MM.1S (cell line): ENCODE data around the gene CALM1.
A peak's percentile ranks its signal among the peaks of the same experiment; 100 is the strongest.

ENCODE experiments used
- DNase-seq: peaks from one replicate; pipeline ENCODE4 v3.0.0-alpha.2; 2015
- H2AFZ ChIP-seq: fragments of 300-600 bp; sonication (generic); 2 replicates; pipeline ENCODE4 v1.6.0; 2016; ENCODE audit warnings: antibody characterized with exemption, low read length
- H3F3A ChIP-seq: fragments of 300-600 bp; sonication (generic); 2 replicates; pipeline ENCODE4 v1.6.1; 2016; ENCODE audit warnings: mild to moderate bottlenecking, antibody characterized with exemption, low read length, moderate library complexity, mixed read lengths; ENCODE audit not compliant: insufficient read depth
- H3K27ac ChIP-seq: fragments of 300-600 bp; sonication (generic); 2 replicates; pipeline ENCODE4 v1.5.1; 2016; ENCODE audit warnings: mild to moderate bottlenecking, low read length
- H3K27me3 ChIP-seq: fragments of 300-600 bp; sonication (generic); replicated peaks from 2 replicates; pipeline ENCODE4 v1.6.0; 2016; ENCODE audit warnings: low read length; ENCODE audit not compliant: insufficient read depth
- H3K36me3 ChIP-seq: fragments of 300-600 bp; sonication (generic); replicated peaks from 2 replicates; pipeline ENCODE4 v1.6.1; 2016; ENCODE audit warnings: mild to moderate bottlenecking, low read length, mixed read lengths; ENCODE audit not compliant: insufficient read depth
- H3K4me1 ChIP-seq: fragments of 300-600 bp; sonication (generic); 2 replicates; pipeline ENCODE4 v1.6.1; 2016; ENCODE audit warnings: low read length, mixed read lengths
- H3K4me2 ChIP-seq: fragments of 300-600 bp; sonication (generic); 2 replicates; pipeline ENCODE4 v1.6.0; 2016; ENCODE audit warnings: low read depth, low read length
- H3K4me3 ChIP-seq: fragments of 300-600 bp; sonication (generic); 2 replicates; pipeline ENCODE4 v1.5.1; 2016; ENCODE audit warnings: low read length, mixed read lengths
- H3K79me2 ChIP-seq: fragments of 300-600 bp; sonication (generic); 2 replicates; pipeline ENCODE4 v1.6.1; 2016; ENCODE audit warnings: mixed run types, low read length, mixed read lengths
- H3K9ac ChIP-seq: fragments of 300-600 bp; sonication (generic); 2 replicates; pipeline ENCODE4 v1.6.1; 2016; ENCODE audit warnings: low read length, mixed read lengths
- H3K9me2 ChIP-seq: fragments of 300-600 bp; sonication (generic); replicated peaks from 2 replicates; pipeline ENCODE4 v1.6.1; 2016; ENCODE audit warnings: mild to moderate bottlenecking, low read length, mixed read lengths; ENCODE audit not compliant: insufficient read depth
- H3K9me3 ChIP-seq: fragments of 300-600 bp; sonication (generic); replicated peaks from 2 replicates; pipeline ENCODE4 v1.6.1; 2016; ENCODE audit warnings: mild to moderate bottlenecking, low read length, mixed read lengths; ENCODE audit not compliant: insufficient read depth
- H4K20me1 ChIP-seq: fragments of 300-600 bp; sonication (generic); 2 replicates; pipeline ENCODE4 v1.6.1; 2016; ENCODE audit warnings: mild to moderate bottlenecking, low read length, moderate library complexity, mixed read lengths; ENCODE audit not compliant: insufficient read depth
- EZH2 ChIP-seq: fragments of 300-600 bp; sonication (generic); optimal IDR thresholded peaks from 2 replicates; pipeline ENCODE3; 2017; ENCODE audit warnings: low read depth, mild to moderate bottlenecking, antibody characterized with exemption, low read length, mixed read lengths
- EZH2phosphoT487 ChIP-seq: fragments of 300-600 bp; sonication (generic); IDR thresholded peaks from 2 replicates; pipeline ENCODE4 v1.6.1; 2018; ENCODE audit warnings: antibody characterized with exemption, low read length
- TF ChIP-seq, protein P1 (sequence below): fragments of 300-600 bp; sonication (generic); IDR thresholded peaks from 2 replicates; pipeline ENCODE4 v1.5.1; 2016; ENCODE audit warnings: antibody characterized with exemption, low read length, mixed read lengths

The CALM1 gene

DNA sequence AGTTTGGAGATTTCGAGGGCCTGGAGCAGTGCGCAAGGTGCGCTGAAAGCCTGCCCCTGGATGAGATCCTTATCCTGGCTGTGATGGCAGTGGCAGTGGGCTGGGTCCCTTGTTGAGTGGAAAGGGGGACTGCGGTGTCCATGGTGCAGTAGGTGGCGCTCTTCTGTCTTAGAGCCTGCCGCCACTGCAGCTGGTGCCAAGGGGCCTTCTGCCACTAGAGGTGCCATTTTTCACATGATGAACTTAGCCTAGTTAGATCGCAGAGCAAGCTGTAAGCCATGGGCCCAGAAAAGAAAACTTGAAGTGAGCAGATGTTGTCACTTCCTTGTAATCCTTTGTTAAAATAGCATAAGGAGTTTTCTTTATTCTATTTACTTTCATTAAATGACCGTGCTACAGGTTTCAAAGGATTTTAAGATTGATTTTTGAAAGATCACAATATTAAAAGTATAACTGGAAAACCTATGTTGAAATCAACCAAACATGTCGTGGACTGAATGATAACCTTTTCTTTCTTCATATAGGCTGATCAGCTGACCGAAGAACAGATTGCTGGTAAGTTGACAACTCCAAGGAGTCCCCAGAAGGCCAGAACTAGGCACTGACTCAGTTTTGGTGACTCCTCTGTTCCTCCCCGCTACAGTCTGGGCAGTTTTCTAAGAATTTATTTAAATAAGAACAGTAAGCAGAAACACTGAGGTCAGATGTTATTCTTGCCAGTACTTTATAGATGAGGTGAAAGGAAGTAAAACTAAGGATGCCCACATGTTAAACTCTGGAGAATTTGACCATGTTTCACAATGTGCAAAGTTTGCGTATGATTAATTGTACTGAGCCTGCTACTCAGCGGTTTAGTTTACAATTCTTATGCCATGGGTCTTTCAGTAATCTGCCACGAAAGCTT is 3.0 kb downstream of the CALM1 start:
- Histone ChIP-seq H3K4me3 (no peak overlapping the region), H3K79me2 (peaks cover 26% of the 10 kb centered on the region), H3K9ac (no peak overlapping the region; the same call in 1 of the 2 replicates)

GRCh38 chr14:90400904-90401561 is 4.2 kb downstream of the CALM1 start:
- H3K4me1 ChIP-seq = no peaks in the 10 kb centered on the region
- H2AFZ ChIP-seq = no peak overlapping the region
- H3K9me2 ChIP-seq = no peaks in the 10 kb centered on the region
- no peak for TF ChIP-seq EZH2phosphoT487
- TF ChIP-seq, protein P1, sequence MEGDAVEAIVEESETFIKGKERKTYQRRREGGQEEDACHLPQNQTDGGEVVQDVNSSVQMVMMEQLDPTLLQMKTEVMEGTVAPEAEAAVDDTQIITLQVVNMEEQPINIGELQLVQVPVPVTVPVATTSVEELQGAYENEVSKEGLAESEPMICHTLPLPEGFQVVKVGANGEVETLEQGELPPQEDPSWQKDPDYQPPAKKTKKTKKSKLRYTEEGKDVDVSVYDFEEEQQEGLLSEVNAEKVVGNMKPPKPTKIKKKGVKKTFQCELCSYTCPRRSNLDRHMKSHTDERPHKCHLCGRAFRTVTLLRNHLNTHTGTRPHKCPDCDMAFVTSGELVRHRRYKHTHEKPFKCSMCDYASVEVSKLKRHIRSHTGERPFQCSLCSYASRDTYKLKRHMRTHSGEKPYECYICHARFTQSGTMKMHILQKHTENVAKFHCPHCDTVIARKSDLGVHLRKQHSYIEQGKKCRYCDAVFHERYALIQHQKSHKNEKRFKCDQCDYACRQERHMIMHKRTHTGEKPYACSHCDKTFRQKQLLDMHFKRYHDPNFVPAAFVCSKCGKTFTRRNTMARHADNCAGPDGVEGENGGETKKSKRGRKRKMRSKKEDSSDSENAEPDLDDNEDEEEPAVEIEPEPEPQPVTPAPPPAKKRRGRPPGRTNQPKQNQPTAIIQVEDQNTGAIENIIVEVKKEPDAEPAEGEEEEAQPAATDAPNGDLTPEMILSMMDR = no peak
- TF ChIP-seq EZH2 = no peak
- H3K79me2 ChIP-seq = peaks cover 26% of the 10 kb centered on the region
- no peak overlapping the region for H3K9ac ChIP-seq
- DNase-seq = no peak
- no peak overlapping the region for H3K4me2 ChIP-seq
- no peaks in the 10 kb centered on the region for H3K9me3 ChIP-seq
- H3F3A ChIP-seq = 0 out of 2 replicates have a peak, but pooled peaks cover 7% of the 10 kb centered on the region
- H3K27ac ChIP-seq = no peak overlapping the region
- no peaks in the 10 kb centered on the region for H3K27me3 ChIP-seq
- no peaks in the 10 kb centered on the region; the same call in 1 of the 2 replicates for H4K20me1 ChIP-seq
- H3K4me3 ChIP-seq = no peak overlapping the region
- H3K36me3 ChIP-seq = peaks cover 3% of the 10 kb centered on the region; the same call in 1 of the 2 replicates

More for the DNA sequence above, 3.0 kb downstream of the CALM1 start:
- no peak overlapping the region for H3K27ac ChIP-seq
- H3K9me2 ChIP-seq = no peaks in the 10 kb centered on the region
- no peaks in the 10 kb centered on the region for H3K27me3 ChIP-seq
- 0 out of 2 replicates have a peak, but pooled peaks cover 7% of the 10 kb centered on the region for H3F3A ChIP-seq
- no peak overlapping the region for H2AFZ ChIP-seq
- no peaks in the 10 kb centered on the region for H3K9me3 ChIP-seq
- H3K36me3 ChIP-seq = peaks cover 3% of the 10 kb centered on the region; the same call in 1 of the 2 replicates
- H4K20me1 ChIP-seq = no peaks in the 10 kb centered on the region; the same call in 1 of the 2 replicates
- DNase-seq = peak; percentile 79
- TF ChIP-seq, protein P1 = peak; percentile 94
- TF ChIP-seq EZH2 = no peak
- H3K4me1 ChIP-seq = no peaks in the 10 kb centered on the region
- peak overlapping the region; percentile 77 for H3K4me2 ChIP-seq

- Histone ChIP-seq H3K36me3 (peaks cover 3% of the 10 kb centered on the region; the same call in 1 of the 2 replicates), H3K4me1 (no peaks in the 10 kb centered on the region), H3K27ac (no peak overlapping the region), H3K79me2 (peaks cover 26% of the 10 kb centered on the region), H3K9me2 (no peaks in the 10 kb centered on the region), H3K27me3 (no peaks in the 10 kb centered on the region), H4K20me1 (no peaks in the 10 kb centered on the region; the same call in 1 of the 2 replicates), H3K4me3 (no peak overlapping the region), H3K9ac (no peak overlapping the region), H3K9me3 (no peaks in the 10 kb centered on the region), H3K4me2 (no peak overlapping the region), H3F3A (0 out of 2 replicates have a peak, but pooled peaks cover 7% of the 10 kb centered on the region), H2AFZ (no peak overlapping the region)
- no peak for DNase-seq
- TF ChIP-seq EZH2phosphoT487 (no peak), EZH2 (no peak)
- TF ChIP-seq, protein P1 = no peak
Observed at GRCh38 chr14:90402016-90402415, 5.2 kb downstream of the CALM1 start.
